Motor neuron (in vitro differentiated cells): ENCODE data around the gene NAGA. TPM values are rescaled to one million over a fixed set of nuclear protein-coding genes. Genes with fewer than 3 reads are reported as not detected.

ENCODE experiments used
- ATAC-seq, 8 experiments: fragments of 200-7000 bp; cut with Tn5 transposase; replicated peaks in 6 of 8; 2 replicates each; pipeline ENCODE4 v1.8.0; 2021; ENCODE audit warnings: mild to moderate bottlenecking in 8 of 8, moderate library complexity in 8 of 8
- H3K27ac ChIP-seq, 2 donors: fragments of 250-450 bp; sonication (Bioruptor Pico); 2 replicates each; pipeline ENCODE4 v1.9.0; 2021; ENCODE audit warnings: antibody characterized with exemption in 2 of 2, mild to moderate bottlenecking in 2 of 2, moderate library complexity in 1 of 2
- H3K4me1 ChIP-seq, 2 donors: fragments of 250-450 bp; sonication (Bioruptor Pico); replicated peaks in 1 of 2; 2 replicates each; pipeline ENCODE4 v1.6.1; 2021; ENCODE audit warnings: antibody characterized with exemption in 2 of 2, mild to moderate bottlenecking in 2 of 2, moderate library complexity in 1 of 2
- H3K4me3 ChIP-seq, 5 donors: fragments of 250-450 bp; sonication (Bioruptor Pico); 2 replicates each; pipeline ENCODE4 v1.9.0; 2021; ENCODE audit warnings: antibody characterized with exemption in 5 of 5, mild to moderate bottlenecking in 5 of 5, moderate library complexity in 4 of 5
- WGBS, 10 experiments: fragments of 450-650 bp; shearing (Covaris generic); methylation state at CpG; one replicate each; pipeline ENCODE4 v1.0.0; 2022; 5-methylcytosine and 5-hydroxymethylcytosine counted together
- in situ Hi-C, 9 experiments: fragments of 400-800 bp; cut with MboI; loops; one replicate each; pipeline ENCODE4 v1.15.0; 2021; ENCODE audit warnings: low sequenced_read_pairs in 9 of 9, low pct_unique_long_range_greater_than_20kb in 2 of 9; ENCODE audit not compliant: unreplicated experiment in 9 of 9
- total RNA-seq, 8 experiments: library from RNA; unstranded; fragments of 300-600 nt; gene quantifications; 2 replicates each; pipeline versions ENCODE4 v1.2.3 to v1.2.4, GENCODE V29; 2022

NAGA gene
- total RNA-seq, 8 experiments from 2014 or later: 6.6 to 23.5 (median 11.4) TPM

DNA sequence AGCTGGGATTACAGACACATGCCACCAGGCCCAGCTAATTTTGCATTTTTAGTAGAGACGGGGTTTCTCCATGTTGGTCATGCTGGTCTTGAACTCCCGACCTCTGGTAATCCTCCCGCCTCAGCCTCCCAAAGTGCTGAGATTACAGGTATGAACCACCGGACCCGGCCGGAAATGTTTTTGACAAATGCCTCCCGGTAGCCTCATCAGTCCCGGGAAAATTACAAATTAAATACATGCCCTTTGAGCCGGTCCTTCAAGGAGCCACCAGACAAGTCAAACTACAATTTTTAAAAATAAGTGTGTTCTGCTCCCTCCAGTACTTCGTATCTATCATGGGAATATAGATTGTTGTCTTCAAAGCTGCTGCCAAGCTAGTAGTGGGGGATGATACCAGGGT is 54.5 kb downstream of the NAGA start:
- WGBS, 10 experiments: 10 to 100% (median 53%) methylated on average over 1 to 9 of the region's 10 CpGs; no CpG with 5 or more reads in 1 of the 10 experiments

DNA sequence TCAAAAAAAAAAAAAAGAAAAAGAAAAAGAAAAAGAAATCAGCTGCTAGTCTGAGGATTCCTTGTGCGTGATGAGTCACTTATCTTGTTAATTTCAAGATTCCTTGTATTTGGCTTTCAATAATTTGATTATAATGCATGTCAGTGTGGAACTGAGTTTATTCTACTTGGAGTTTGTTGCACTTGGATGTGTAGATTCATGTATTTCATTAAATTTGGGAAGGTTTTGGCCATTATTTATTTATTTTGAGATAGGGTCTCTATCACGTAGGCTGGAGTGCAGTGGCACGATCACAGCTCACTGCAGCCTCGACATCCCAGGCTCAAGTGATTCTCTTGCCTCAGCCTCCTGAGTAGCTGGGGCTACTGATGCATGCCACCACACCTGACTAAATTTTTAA is 57.2 kb downstream of the NAGA start:
- in situ Hi-C loops: no loop called here
- ATAC-seq: no peak
- Histone ChIP-seq H3K4me3 (no peak overlapping the region), H3K4me1 (no peaks in the 10 kb centered on the region), H3K27ac (no peak overlapping the region)
- 17 to 100% (median 59%) methylated on average over 1 to 4 of the region's 4 CpGs for WGBS, 10 experiments

More for the DNA sequence above, 54.5 kb downstream of the NAGA start:
- Histone ChIP-seq H3K27ac (no peak overlapping the region), H3K4me3 (no peak overlapping the region), H3K4me1 (no peaks in the 10 kb centered on the region)
- in situ Hi-C loops: no loop called here
- ATAC-seq: no peak

DNA sequence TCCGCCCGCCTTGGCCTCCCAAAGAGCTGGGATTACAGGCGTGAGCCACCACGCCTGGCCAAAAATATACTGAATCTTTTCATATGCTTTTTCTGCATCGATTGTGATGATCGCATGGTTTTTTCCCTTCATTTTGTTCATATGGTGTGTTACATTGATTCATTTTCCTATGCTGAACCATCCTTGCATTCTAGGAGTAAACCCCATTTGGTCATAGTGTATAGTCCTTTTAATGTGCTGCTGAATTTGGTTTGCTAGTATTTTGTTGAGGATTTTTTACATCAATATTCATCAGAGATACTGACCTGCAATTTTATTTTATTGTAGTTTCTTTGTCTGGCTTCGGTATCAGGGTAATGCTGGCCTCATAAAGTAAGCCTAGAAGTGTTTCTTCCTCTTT is 59.8 kb downstream of the NAGA start:
- no peak for ATAC-seq

More for the DNA sequence above, 59.8 kb downstream of the NAGA start:
- Histone ChIP-seq H3K4me3 (no peak overlapping the region), H3K4me1 (no peaks in the 10 kb centered on the region), H3K27ac (no peak overlapping the region)
- 17 to 100% (median 79%) methylated on average over 1 to 7 of the region's 7 CpGs; no CpG with 5 or more reads in 2 of the 10 experiments for WGBS, 10 experiments
- in situ Hi-C loops: no loop called here

Other genes with a start within 250 kb of the NAGA start
- 100 to 1,000 TPM in 6 of 8 experiments, 10 to 100 TPM in 2; 40.9 to 173 (median 120) TPM for gene SREBF2, start 237.7 kb downstream of the NAGA start, total RNA-seq
- gene SHISA8, start 155.7 kb downstream of the NAGA start, total RNA-seq: under 1 TPM in 3 of 8 experiments, not detected in 5; 0.11 to 0.27 (median 0.13) TPM
- 1 to 10 TPM in 1 of 8 experiments, under 1 TPM in 6, not detected in 1; 0.22 to 1.1 (median 0.63) TPM for gene TNFRSF13C, start 144.0 kb downstream of the NAGA start, total RNA-seq
- gene CENPM, start 123.7 kb downstream of the NAGA start, total RNA-seq: 10 to 100 TPM in 3 of 8 experiments, 1 to 10 TPM in 5; 1.4 to 28.1 (median 4.4) TPM
- 100 to 1,000 TPM in 4 of 8 experiments, 10 to 100 TPM in 1, 1 to 10 TPM in 2, under 1 TPM in 1; 0.92 to 119 (median 93.3) TPM for gene SEPTIN3, start 101.4 kb downstream of the NAGA start, total RNA-seq
- gene WBP2NL, start 72.0 kb downstream of the NAGA start, total RNA-seq: 1 to 10 TPM in 1 of 8 experiments, under 1 TPM in 6, not detected in 1; 0.05 to 1.0 (median 0.42) TPM
- gene PHETA2, start 3.4 kb upstream of the NAGA start, total RNA-seq: 10 to 100 TPM in 3 of 8 experiments, 1 to 10 TPM in 1, under 1 TPM in 4; 0.36 to 18.5 (median 1.1) TPM
- gene SMDT1, start 8.9 kb upstream of the NAGA start, total RNA-seq: 10 to 100 TPM in 7 of 8 experiments, 1 to 10 TPM in 1; 6.9 to 28.5 (median 20.8) TPM
- 100 to 1,000 TPM in 5 of 8 experiments, 10 to 100 TPM in 3; 86.9 to 151 (median 105) TPM for gene NDUFA6, start 20.0 kb upstream of the NAGA start, total RNA-seq
- 1 to 10 TPM in 7 of 8 experiments, under 1 TPM in 1; 0.66 to 4.0 (median 1.8) TPM for gene CYP2D6, start 60.0 kb upstream of the NAGA start, total RNA-seq
- gene TCF20, start 199.8 kb upstream of the NAGA start, total RNA-seq: 10 to 100 TPM; 27.1 to 46.3 (median 42.1) TPM